Spleen (tissue), 11 donors: ENCODE measurements around the gene CTNND1. TPM values are rescaled to one million over a fixed set of nuclear protein-coding genes. Genes with fewer than 3 reads are reported as not detected.

ENCODE experiments used
- DNase-seq: peaks from one replicate; pipeline ENCODE4 v3.0.0-alpha.2; 2020
- H3K27ac ChIP-seq, 8 donors: fragments of 200-600 bp; sonication (generic) in 7 of 8; 1 replicate in 4 of 8; 2 replicates in 4 of 8; pipeline versions ENCODE4 v1.5.0 to v1.8.0; 2016 to 2021; ENCODE audit warnings: inconsistent platforms in 4 of 8, mild to moderate bottlenecking in 4 of 8, moderate library complexity in 1 of 8
- H3K27me3 ChIP-seq, 7 donors: fragments of 200-600 bp; sonication (generic) in 6 of 7; replicated peaks in 1 of 7; 1 replicate in 4 of 7; 2 replicates in 3 of 7; pipeline versions ENCODE4 v1.5.0 to v1.8.0; 2016 to 2021; ENCODE audit warnings: inconsistent platforms in 3 of 7, mild to moderate bottlenecking in 1 of 7
- H3K36me3 ChIP-seq, 6 donors: fragments of 200-600 bp; sonication (generic) in 5 of 6; 1 replicate in 4 of 6; 2 replicates in 2 of 6; pipeline versions ENCODE4 v1.5.0 to v1.8.0; 2016 to 2021; ENCODE audit warnings: inconsistent platforms in 2 of 6
- H3K4me1 ChIP-seq, 6 donors: fragments of 200-600 bp; sonication (generic) in 5 of 6; 1 replicate in 3 of 6; 2 replicates in 3 of 6; pipeline versions ENCODE4 v1.5.0 to v1.8.0; 2016 to 2021; ENCODE audit warnings: inconsistent platforms in 3 of 6
- H3K4me3 ChIP-seq, 8 donors: fragments of 200-600 bp; sonication (generic) in 7 of 8; 1 replicate in 4 of 8; 2 replicates in 4 of 8; pipeline versions ENCODE4 v1.5.0 to v1.8.0; 2016 to 2021; ENCODE audit warnings: inconsistent platforms in 4 of 8, mild to moderate bottlenecking in 4 of 8, moderate library complexity in 2 of 8
- H3K9me3 ChIP-seq, 8 donors: fragments of 200-600 bp; sonication (generic) in 7 of 8; 1 replicate in 4 of 8; 2 replicates in 4 of 8; pipeline versions ENCODE4 v1.5.0 to v1.8.0; 2016 to 2021; ENCODE audit warnings: inconsistent platforms in 4 of 8
- POLR2A ChIP-seq, 3 donors: fragments of 450-650 bp; IDR thresholded peaks; one replicate each; pipeline ENCODE4 v1.5.1; 2017; ENCODE audit warnings: antibody characterized with exemption in 3 of 3, mild to moderate bottlenecking in 1 of 3
- POLR2AphosphoS5 ChIP-seq, 3 donors: sonication (generic); formaldehyde crosslinking; IDR thresholded peaks; one replicate each; pipeline ENCODE4 v1.5.1; 2017; ENCODE audit warnings: antibody characterized with exemption in 3 of 3
- WGBS, 5 donors: extraction: QIAGEN DNeasy Blood & Tissue Kit in 3 of 5; methylation state at CpG; one replicate each; pipeline versions ENCODE4 v1.1.5 to v1.1.7; 2013 to 2018; 5-methylcytosine and 5-hydroxymethylcytosine counted together
- intact Hi-C: fragments of 100-400 bp; cut with DNase I; formaldehyde crosslinking; loops from one replicate; pipeline ENCODE4 v1.15.0; 2023; ENCODE audit warnings: low total_unique reads
- polyA plus RNA-seq, 3 donors: library from polyadenylated mRNA; stranded (reverse); fragments of 200-250 nt; gene quantifications; one replicate each; pipeline ENCODE4 v1.2.1, GENCODE V29; 2013
- total RNA-seq, 7 donors: library from RNA; depleted of rRNA in 3 of 7; stranded (reverse); fragments of >200 nt in 3 of 7; fragmentation: NEBNext Ultra II Directional in 4 of 7; extraction: Animal tissue kit (Norgen Biotek cat#: 25700) in 4 of 7; gene quantifications; one replicate each; pipeline versions ENCODE4 v1.1.0 to v1.2.1, GENCODE V29; 2016 to 2021
- TF ChIP-seq, protein P1 (sequence below), 11 experiments: fragments of 200-600 bp in 7 of 11; fragments of 450-650 bp in 4 of 11; sonication (generic) in 4 of 11; IDR thresholded peaks in 8 of 11; conservative IDR thresholded peaks in 3 of 11; 1 replicate in 7 of 11; 2 replicates in 4 of 11; pipeline versions ENCODE4 v1.4.0 to v1.8.0; 2016 to 2021; ENCODE audit warnings: antibody characterized with exemption in 11 of 11, inconsistent platforms in 4 of 11, mild to moderate bottlenecking in 1 of 11
- donor health status: healthy with polysubstance abuse.
- donor health status: DM: no; HTN: no; CAD: no; lungs with moderate emphysema.
- donor health status: DM: no; HTN: no; CAD: no.
- donor health status: Bipolar disorder and iron deficiency.
- donor health status: healthy.
- donor health status: DM: no; HTN: no; CAD: no.
- donor health status: DM: yes; HTN: yes; CAD: no.

Gene CTNND1
- total and polyA plus RNA-seq, 10 donors = 12.0 to 227 (median 125) TPM

DNA sequence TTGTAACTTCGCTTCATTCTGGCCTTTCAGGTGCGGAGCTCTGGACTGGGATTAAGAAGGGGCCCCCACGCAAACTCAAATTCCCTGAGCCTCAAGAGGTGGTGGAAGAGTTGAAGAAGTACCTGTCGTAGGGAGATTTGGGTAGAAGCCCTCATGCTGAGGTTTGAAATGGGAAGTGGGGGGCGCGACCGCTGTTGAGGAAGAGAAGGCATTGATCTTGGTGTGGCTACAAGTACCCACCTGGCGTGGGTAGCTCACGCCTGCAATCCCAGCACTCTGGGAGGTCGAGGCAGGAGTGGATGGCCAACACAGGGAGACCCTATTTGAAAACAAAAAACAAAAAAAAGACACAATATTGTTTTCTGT lies 19.5 kb upstream of the CTNND1 start:
- TF ChIP-seq POLR2AphosphoS5 (IDR thresholded peaks at IDR 0.05) (no peak), POLR2A (IDR thresholded peaks at IDR 0.05) (no peak)
- TF ChIP-seq, protein P1, sequence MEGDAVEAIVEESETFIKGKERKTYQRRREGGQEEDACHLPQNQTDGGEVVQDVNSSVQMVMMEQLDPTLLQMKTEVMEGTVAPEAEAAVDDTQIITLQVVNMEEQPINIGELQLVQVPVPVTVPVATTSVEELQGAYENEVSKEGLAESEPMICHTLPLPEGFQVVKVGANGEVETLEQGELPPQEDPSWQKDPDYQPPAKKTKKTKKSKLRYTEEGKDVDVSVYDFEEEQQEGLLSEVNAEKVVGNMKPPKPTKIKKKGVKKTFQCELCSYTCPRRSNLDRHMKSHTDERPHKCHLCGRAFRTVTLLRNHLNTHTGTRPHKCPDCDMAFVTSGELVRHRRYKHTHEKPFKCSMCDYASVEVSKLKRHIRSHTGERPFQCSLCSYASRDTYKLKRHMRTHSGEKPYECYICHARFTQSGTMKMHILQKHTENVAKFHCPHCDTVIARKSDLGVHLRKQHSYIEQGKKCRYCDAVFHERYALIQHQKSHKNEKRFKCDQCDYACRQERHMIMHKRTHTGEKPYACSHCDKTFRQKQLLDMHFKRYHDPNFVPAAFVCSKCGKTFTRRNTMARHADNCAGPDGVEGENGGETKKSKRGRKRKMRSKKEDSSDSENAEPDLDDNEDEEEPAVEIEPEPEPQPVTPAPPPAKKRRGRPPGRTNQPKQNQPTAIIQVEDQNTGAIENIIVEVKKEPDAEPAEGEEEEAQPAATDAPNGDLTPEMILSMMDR (IDR thresholded peaks at IDR 0.05 in 8 of 11, conservative IDR thresholded peaks at IDR 0.05 in 3 of 11) = no peak
- Histone ChIP-seq H3K27me3 (no peaks in the 10 kb centered on the region), H3K27ac (peak overlapping the region; percentile 93 to 98 (median 96)), H3K4me1 (peaks cover 15 to 56% (median 37%) of the 10 kb centered on the region in 6 donors), H3K9me3 (no peaks in the 10 kb centered on the region), H3K36me3 (peaks cover 0 to 82% (median 60%) of the 10 kb centered on the region in 6 donors), H3K4me3 (peak overlapping the region; percentile 56 to 94 (median 90))
- intact Hi-C loops = no loop called here
- peak; percentile 80 for DNase-seq
- WGBS, 5 donors = 0 to 1% (median 0%) methylated on average over 10 of the region's 10 CpGs

DNA sequence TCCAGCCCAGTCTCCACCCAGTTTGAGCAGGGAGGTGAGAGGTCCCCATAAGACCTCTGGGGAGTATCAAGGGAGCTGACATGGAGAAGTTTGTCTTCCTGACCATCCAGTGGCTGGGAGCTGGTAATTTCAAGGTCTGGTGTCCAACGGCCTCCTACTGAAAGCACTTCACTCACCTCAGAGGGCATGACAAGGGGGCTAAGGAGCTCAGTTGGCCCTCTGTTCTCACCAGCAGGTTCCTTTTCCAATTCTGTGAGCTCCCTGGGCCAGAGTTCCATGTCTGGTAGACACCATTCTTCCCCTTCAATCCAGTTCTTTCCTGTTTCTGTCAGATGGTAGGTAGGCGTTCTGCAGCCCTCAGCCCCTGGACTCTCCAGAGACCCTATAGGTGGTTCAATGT lies 17.2 kb upstream of the CTNND1 start:
- intact Hi-C loops = no loop called here
- WGBS, 5 donors = 48 to 78% (median 67%) methylated on average over 2 of the region's 2 CpGs
- TF ChIP-seq, protein P1 (IDR thresholded peaks at IDR 0.05 in 8 of 11, conservative IDR thresholded peaks at IDR 0.05 in 3 of 11) = no peak
- TF ChIP-seq POLR2A (IDR thresholded peaks at IDR 0.05) (no peak), POLR2AphosphoS5 (IDR thresholded peaks at IDR 0.05) (no peak)

DNA sequence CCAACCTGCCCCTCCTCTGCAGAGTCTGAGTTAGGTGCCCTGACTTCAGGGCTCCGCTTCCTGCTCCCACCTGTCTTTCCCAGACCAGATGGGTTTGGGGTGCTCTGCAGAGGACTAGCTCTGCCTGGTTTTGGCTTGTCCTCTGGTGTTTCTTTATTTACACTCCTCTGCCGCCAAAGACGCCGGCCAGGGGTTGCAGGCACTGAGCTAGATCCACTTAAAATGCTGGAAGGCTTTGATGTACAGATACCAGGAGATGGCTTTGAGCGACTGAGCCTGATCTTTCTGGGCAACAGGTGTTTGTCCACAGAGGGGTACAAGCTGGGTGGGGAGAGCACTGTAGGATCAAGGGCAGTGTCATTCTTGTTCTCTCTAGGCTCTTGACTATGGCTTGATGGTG lies 16.4 kb upstream of the CTNND1 start:
- Histone ChIP-seq H3K4me1 (peaks cover 15 to 53% (median 36%) of the 10 kb centered on the region in 6 donors), H3K9me3 (no peaks in the 10 kb centered on the region), H3K27ac (no peak overlapping the region), H3K36me3 (peaks cover 0 to 58% (median 36%) of the 10 kb centered on the region in 6 donors), H3K4me3 (no peak overlapping the region), H3K27me3 (no peaks in the 10 kb centered on the region)
- intact Hi-C loops = no loop called here
- 92 to 96% (median 95%) methylated on average over 5 of the region's 5 CpGs for WGBS, 5 donors
- DNase-seq = no peak
- TF ChIP-seq POLR2A (IDR thresholded peaks at IDR 0.05) = no peak

More for the DNA sequence above, 17.2 kb upstream of the CTNND1 start:
- no peaks in the 10 kb centered on the region for H3K9me3 ChIP-seq
- no peak for DNase-seq
- no peaks in the 10 kb centered on the region for H3K27me3 ChIP-seq
- no peak overlapping the region for H3K4me3 ChIP-seq
- H3K36me3 ChIP-seq = peaks cover 0 to 66% (median 39%) of the 10 kb centered on the region in 6 donors
- H3K4me1 ChIP-seq = peaks cover 15 to 56% (median 37%) of the 10 kb centered on the region in 6 donors
- peak overlapping the region in 1 of 8 donors; percentile 50 for H3K27ac ChIP-seq

DNA sequence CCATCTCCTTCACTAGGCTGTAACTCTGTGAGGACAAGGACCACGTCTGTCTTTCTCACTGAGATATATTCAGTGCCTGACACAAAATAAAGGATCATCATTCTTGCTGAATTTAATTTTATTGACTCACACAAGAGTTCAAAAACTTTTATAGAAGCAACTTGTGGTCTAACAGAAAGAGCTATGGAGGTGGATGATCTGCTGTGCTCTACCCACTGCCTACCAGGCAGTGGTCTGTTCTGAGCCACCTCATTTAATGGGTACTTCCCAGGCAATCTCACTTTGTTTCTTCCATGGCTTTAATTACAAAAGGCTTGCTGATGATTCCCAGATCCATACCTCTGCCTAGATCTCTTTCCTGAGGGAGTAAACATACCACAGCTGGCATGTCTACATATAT lies 14.7 kb upstream of the CTNND1 start:
- no peaks in the 10 kb centered on the region for H3K27me3 ChIP-seq
- DNase-seq = no peak
- TF ChIP-seq, protein P1 (IDR thresholded peaks at IDR 0.05 in 8 of 11, conservative IDR thresholded peaks at IDR 0.05 in 3 of 11) = no peak
- TF ChIP-seq POLR2A (IDR thresholded peaks at IDR 0.05) = no peak
- TF ChIP-seq POLR2AphosphoS5 (IDR thresholded peaks at IDR 0.05) = no peak
- H3K4me3 ChIP-seq = no peak overlapping the region
- H3K4me1 ChIP-seq = peaks cover 11 to 45% (median 27%) of the 10 kb centered on the region in 6 donors
- WGBS, 5 donors = 91 to 97% (median 94%) methylated on average over 1 of the region's 1 CpG
- H3K9me3 ChIP-seq = no peaks in the 10 kb centered on the region
- no peak overlapping the region for H3K27ac ChIP-seq
- intact Hi-C loops = no loop called here
- peaks cover 0 to 54% (median 36%) of the 10 kb centered on the region in 6 donors for H3K36me3 ChIP-seq

DNA sequence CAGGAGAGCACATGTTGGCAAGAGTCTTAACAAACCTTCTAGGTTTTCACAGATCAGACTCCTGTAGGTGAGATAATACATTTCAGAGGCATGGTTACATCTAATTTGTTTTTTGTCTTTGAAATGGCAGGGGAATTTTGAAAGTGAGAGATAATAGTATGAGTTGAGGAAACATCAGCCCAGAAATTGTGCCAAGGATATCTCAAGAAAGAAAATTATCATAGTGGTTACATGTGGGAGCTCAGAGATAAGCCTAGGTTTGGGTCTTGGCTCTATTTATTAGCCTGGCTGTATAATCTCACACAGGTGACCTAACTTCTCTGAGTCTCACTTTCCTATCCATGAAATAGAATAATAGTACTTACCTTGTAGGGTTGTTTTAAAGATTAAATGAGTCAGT lies 10.4 kb upstream of the CTNND1 start:
- Histone ChIP-seq H3K4me3 (no peak overlapping the region), H3K9me3 (no peaks in the 10 kb centered on the region), H3K27me3 (no peaks in the 10 kb centered on the region), H3K36me3 (peaks cover 0 to 17% (median 4%) of the 10 kb centered on the region in 6 donors), H3K4me1 (peaks cover 0 to 11% (median 3%) of the 10 kb centered on the region in 6 donors), H3K27ac (peak overlapping the region in 3 of 8 donors; percentile 54 to 58 (median 58))
- DNase-seq = no peak
- TF ChIP-seq, protein P1 (IDR thresholded peaks at IDR 0.05 in 8 of 11, conservative IDR thresholded peaks at IDR 0.05 in 3 of 11) = no peak
- TF ChIP-seq POLR2A (IDR thresholded peaks at IDR 0.05) = no peak
- TF ChIP-seq POLR2AphosphoS5 (IDR thresholded peaks at IDR 0.05) = no peak
- intact Hi-C loops = no loop called here
